HepG2 (cell line): ENCODE measurements around the gene NDOR1. TPM values are rescaled to one million over a fixed set of nuclear protein-coding genes. Genes with fewer than 3 reads are reported as not detected.
A peak's percentile ranks its signal among the peaks of the same experiment; 100 is the strongest.

Experiments used
- ARID2 ChIP-seq: sonication (generic); formaldehyde crosslinking; IDR thresholded peaks from 2 replicates; pipeline ENCODE4 v1.8.1; 2022; ENCODE audit warnings: mild to moderate bottlenecking, missing genetic modification reagents, borderline replicate concordance
- ATRX ChIP-seq: sonication (generic); formaldehyde crosslinking; IDR thresholded peaks from 2 replicates; pipeline ENCODE4 v1.4.0; 2020; ENCODE audit warnings: missing genetic modification reagents, borderline replicate concordance
- GABPA ChIP-seq, 2 experiments: IDR thresholded peaks; 2 replicates each; pipeline ENCODE4 v1.6.1; 2011 to 2016; ENCODE audit warnings: low read depth in 2 of 2, low read length in 1 of 2, missing biosample characterization in 1 of 2, missing genetic modification characterization in 1 of 2
- JUN ChIP-seq: sonication (generic); formaldehyde crosslinking; IDR thresholded peaks from 2 replicates; pipeline ENCODE4 v1.4.0; 2020; ENCODE audit warnings: mild to moderate bottlenecking, missing genetic modification reagents
- MEF2D ChIP-seq: sonication (generic); formaldehyde crosslinking; IDR thresholded peaks from 2 replicates; pipeline ENCODE4 v1.5.1; 2020; ENCODE audit warnings: mild to moderate bottlenecking, missing genetic modification reagents
- MTA1 ChIP-seq: sonication (generic); formaldehyde crosslinking; IDR thresholded peaks from 2 replicates; pipeline ENCODE4 v1.4.0; 2020; ENCODE audit warnings: missing genetic modification reagents, mild to moderate bottlenecking, borderline replicate concordance
- ONECUT2 ChIP-seq: sonication (generic); formaldehyde crosslinking; IDR thresholded peaks from 2 replicates; pipeline ENCODE4 v1.4.0; 2020; ENCODE audit warnings: missing genetic modification reagents
- SALL2 ChIP-seq: sonication (generic); formaldehyde crosslinking; IDR thresholded peaks from 2 replicates; pipeline ENCODE4 v1.8.1; 2023; ENCODE audit warnings: mild to moderate bottlenecking, missing genetic modification reagents, inconsistent platforms
- SMARCC2 ChIP-seq: fragments of 450-650 bp; IDR thresholded peaks from 2 replicates; pipeline ENCODE4 v1.6.1; 2017; ENCODE audit warnings: antibody characterized with exemption, mild to moderate bottlenecking
- STAT6 ChIP-seq: sonication (generic); formaldehyde crosslinking; IDR thresholded peaks from 2 replicates; pipeline ENCODE4 v1.4.0; 2020; ENCODE audit warnings: missing genetic modification reagents, mild to moderate bottlenecking, borderline replicate concordance
- ZNF431 ChIP-seq: sonication (generic); formaldehyde crosslinking; IDR thresholded peaks from 2 replicates; pipeline ENCODE4 v1.9.0; 2022; ENCODE audit warnings: missing genetic modification reagents, low read depth, mild to moderate bottlenecking, borderline replicate concordance
- ZNF749 ChIP-seq: sonication (generic); formaldehyde crosslinking; IDR thresholded peaks from 2 replicates; pipeline ENCODE4 v1.8.0; 2022; ENCODE audit warnings: mild to moderate bottlenecking, missing genetic modification reagents, moderate library complexity, borderline replicate concordance
- polyA plus RNA-seq, 8 experiments: library from polyadenylated mRNA; depleted of rRNA in 3 of 8; stranded (reverse) in 7 of 8; unstranded in 1 of 8; fragments of >200 nt; fragmentation: Illumina TruSeq in 4 of 8; extraction: Trizol in 4 of 8; gene quantifications; 2 replicates each; pipeline versions ENCODE4 v1.2.1 to v1.2.3, GENCODE V29; 2011 to 2016; ENCODE audit warnings: low read depth in 4 of 8, missing spikeins in 1 of 8, mixed read lengths in 1 of 8; ENCODE audit not compliant: insufficient read depth in 1 of 8
- total RNA-seq, 5 experiments: library from RNA; depleted of rRNA; stranded (reverse); fragments of >200 nt; fragmentation: Illumina TruSeq; extraction: Trizol; gene quantifications; 2 replicates each; pipeline ENCODE4 v1.2.3, GENCODE V29; 2016; ENCODE audit warnings: low read depth in 1 of 5
- TF ChIP-seq, protein P1 (sequence below), 2 experiments: fragments of 450-650 bp in 1 of 2; sonication (generic) in 1 of 2; formaldehyde crosslinking in 1 of 2; IDR thresholded peaks; 2 replicates each; pipeline versions ENCODE4 v1.6.1 to v1.8.0; 2016 to 2022; ENCODE audit warnings: antibody characterized with exemption in 1 of 2, mild to moderate bottlenecking in 1 of 2, missing genetic modification reagents in 1 of 2

Gene NDOR1
- total and polyA plus RNA-seq, 2 of the 13 experiments (the other 11 are each of a cell fraction or from before 2014, with no cell fraction given), result 3.6 to 8.7 TPM

- TF ChIP-seq STAT6 (CRISPR knock-in tag) (peak; percentile 49; the same call in 1 of the 2 replicates), MTA1 (CRISPR knock-in tag) (no peak; the same call in 1 of the 2 replicates), GABPA (IDR thresholded peaks at IDR 0.05; ENCODE audit: low read depth, low read length) (no peak), GABPA (CRISPR knock-in tag; IDR thresholded peaks at IDR 0.05; ENCODE audit: low read depth) (no peak), MEF2D (CRISPR knock-in tag) (peak; percentile 65), ARID2 (CRISPR knock-in tag) (no peak), ONECUT2 (CRISPR knock-in tag) (no peak), SMARCC2 (no peak), SALL2 (CRISPR knock-in tag) (peak; percentile 19; the same call in 1 of the 2 replicates), ATRX (CRISPR knock-in tag) (no peak), JUN (CRISPR knock-in tag) (no peak), ZNF431 (CRISPR knock-in tag) (no peak), ZNF749 (CRISPR knock-in tag) (no peak)
- TF ChIP-seq, protein P1, sequence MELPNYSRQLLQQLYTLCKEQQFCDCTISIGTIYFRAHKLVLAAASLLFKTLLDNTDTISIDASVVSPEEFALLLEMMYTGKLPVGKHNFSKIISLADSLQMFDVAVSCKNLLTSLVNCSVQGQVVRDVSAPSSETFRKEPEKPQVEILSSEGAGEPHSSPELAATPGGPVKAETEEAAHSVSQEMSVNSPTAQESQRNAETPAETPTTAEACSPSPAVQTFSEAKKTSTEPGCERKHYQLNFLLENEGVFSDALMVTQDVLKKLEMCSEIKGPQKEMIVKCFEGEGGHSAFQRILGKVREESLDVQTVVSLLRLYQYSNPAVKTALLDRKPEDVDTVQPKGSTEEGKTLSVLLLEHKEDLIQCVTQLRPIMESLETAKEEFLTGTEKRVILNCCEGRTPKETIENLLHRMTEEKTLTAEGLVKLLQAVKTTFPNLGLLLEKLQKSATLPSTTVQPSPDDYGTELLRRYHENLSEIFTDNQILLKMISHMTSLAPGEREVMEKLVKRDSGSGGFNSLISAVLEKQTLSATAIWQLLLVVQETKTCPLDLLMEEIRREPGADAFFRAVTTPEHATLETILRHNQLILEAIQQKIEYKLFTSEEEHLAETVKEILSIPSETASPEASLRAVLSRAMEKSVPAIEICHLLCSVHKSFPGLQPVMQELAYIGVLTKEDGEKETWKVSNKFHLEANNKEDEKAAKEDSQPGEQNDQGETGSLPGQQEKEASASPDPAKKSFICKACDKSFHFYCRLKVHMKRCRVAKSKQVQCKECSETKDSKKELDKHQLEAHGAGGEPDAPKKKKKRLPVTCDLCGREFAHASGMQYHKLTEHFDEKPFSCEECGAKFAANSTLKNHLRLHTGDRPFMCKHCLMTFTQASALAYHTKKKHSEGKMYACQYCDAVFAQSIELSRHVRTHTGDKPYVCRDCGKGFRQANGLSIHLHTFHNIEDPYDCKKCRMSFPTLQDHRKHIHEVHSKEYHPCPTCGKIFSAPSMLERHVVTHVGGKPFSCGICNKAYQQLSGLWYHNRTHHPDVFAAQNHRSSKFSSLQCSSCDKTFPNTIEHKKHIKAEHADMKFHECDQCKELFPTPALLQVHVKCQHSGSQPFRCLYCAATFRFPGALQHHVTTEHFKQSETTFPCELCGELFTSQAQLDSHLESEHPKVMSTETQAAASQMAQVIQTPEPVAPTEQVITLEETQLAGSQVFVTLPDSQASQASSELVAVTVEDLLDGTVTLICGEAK (IDR thresholded peaks at IDR 0.05), result no peak
- TF ChIP-seq, protein P1 (CRISPR knock-in tag; IDR thresholded peaks at IDR 0.05), result no peak; the same call in 1 of the 2 replicates
Measured at GRCh38 chr9:137236238-137236935, 30.9 kb downstream of the NDOR1 start (continued).
